B cell (primary cell): Measurements from ENCODE around the gene ATP8A1. TPM values are rescaled to one million over a fixed set of nuclear protein-coding genes. Genes with fewer than 3 reads are reported as not detected.

Source experiments
- ATAC-seq: fragments of 200-7000 bp; cut with Tn5 transposase; one replicate; pipeline ENCODE4 v1.10.0; 2021; ENCODE audit warnings: low read depth, mild to moderate bottlenecking, moderate number of reproducible peaks, moderate library complexity
- CTCF ChIA-PET: fragments of 350-600 bp; sonication (Branson Sonifier 250); formaldehyde crosslinking; loops from one replicate; lab custom pipeline; 2021; ENCODE audit warnings: antibody characterized with exemption, inconsistent platforms; lab: Charles Lee
- POLR2A ChIA-PET: fragments of 350-600 bp; sonication (Branson Sonifier 250); formaldehyde crosslinking; loops from one replicate; lab custom pipeline; 2021; ENCODE audit warnings: antibody characterized with exemption; lab: Charles Lee
- DNase-seq: peaks from one replicate; pipeline ENCODE4 v3.0.0; 2013
- H2AFZ ChIP-seq: 2 replicates; pipeline ENCODE4 v1.6.1; 2012; ENCODE audit warnings: mild to moderate bottlenecking, low read depth, low read length; ENCODE audit not compliant: insufficient read depth, poor library complexity, severe bottlenecking
- H3K27ac ChIP-seq, 2 donors: 1 replicate in 1 of 2; 2 replicates in 1 of 2; pipeline ENCODE4 v1.5.1; 2012 to 2013; ENCODE audit warnings: low read length in 2 of 2, mild to moderate bottlenecking in 2 of 2, moderate library complexity in 1 of 2
- H3K27me3 ChIP-seq, 4 experiments: fragments of 200-600 bp in 1 of 4; sonication (generic) in 1 of 4; replicated peaks in 1 of 4; 1 replicate in 2 of 4; 2 replicates in 2 of 4; pipeline versions ENCODE4 v1.6.1 to v1.7.0; 2013 to 2016; ENCODE audit warnings: low read length in 3 of 4, mild to moderate bottlenecking in 2 of 4, mixed read lengths in 1 of 4, moderate library complexity in 1 of 4; ENCODE audit not compliant: insufficient read depth in 4 of 4, control insufficient read depth in 3 of 4; ENCODE audit errors: control extremely low read depth in 1 of 4
- H3K36me3 ChIP-seq, 2 experiments: replicated peaks in 1 of 2; 1 replicate in 1 of 2; 2 replicates in 1 of 2; pipeline versions ENCODE4 v1.6.1 to v1.7.1; 2013; ENCODE audit warnings: low read length in 1 of 2; ENCODE audit not compliant: insufficient read depth in 2 of 2, control insufficient read depth in 1 of 2; ENCODE audit errors: control extremely low read depth in 1 of 2, extremely low read depth in 1 of 2
- H3K4me1 ChIP-seq, 2 donors: fragments of 200-600 bp in 1 of 2; sonication (generic) in 1 of 2; 1 replicate in 1 of 2; 2 replicates in 1 of 2; pipeline versions ENCODE4 v1.5.1 to v1.6.1; 2013 to 2017; ENCODE audit warnings: low read length in 2 of 2; ENCODE audit not compliant: control insufficient read depth in 2 of 2, insufficient read depth in 2 of 2
- H3K4me2 ChIP-seq: replicated peaks from 2 replicates; pipeline ENCODE3; 2012; ENCODE audit warnings: mild to moderate bottlenecking, low read depth, low read length; ENCODE audit not compliant: poor library complexity, severe bottlenecking
- H3K4me3 ChIP-seq, 5 experiments: fragments of 200-600 bp in 1 of 5; sonication (generic) in 1 of 5; 1 replicate in 3 of 5; 2 replicates in 2 of 5; pipeline versions ENCODE4 v1.5.1 to v1.7.0; 2011 to 2016; ENCODE audit warnings: low read length in 4 of 5, mild to moderate bottlenecking in 4 of 5, low read depth in 2 of 5, control low read depth in 1 of 5, moderate library complexity in 1 of 5; ENCODE audit not compliant: insufficient read depth in 1 of 5; ENCODE audit errors: control extremely low read depth in 1 of 5, extremely low read depth in 1 of 5
- H3K79me2 ChIP-seq: fragments of 200-600 bp; sonication (generic); one replicate; pipeline ENCODE4 v1.6.0; 2016; ENCODE audit warnings: low read length; ENCODE audit not compliant: control insufficient read depth, insufficient read depth
- H3K9ac ChIP-seq: fragments of 200-600 bp; sonication (generic); 2 replicates; pipeline ENCODE4 v1.6.1; 2017; ENCODE audit warnings: mild to moderate bottlenecking, low read length, moderate library complexity
- H3K9me3 ChIP-seq, 3 donors: one replicate each; pipeline versions ENCODE4 v1.6.1 to v1.7.1; 2013; ENCODE audit warnings: low read length in 2 of 3; ENCODE audit not compliant: control insufficient read depth in 2 of 3, insufficient read depth in 1 of 3; ENCODE audit errors: control extremely low read depth in 1 of 3
- H4K20me1 ChIP-seq: 2 replicates; pipeline ENCODE4 v1.6.0; 2012; ENCODE audit warnings: mild to moderate bottlenecking, low read length; ENCODE audit not compliant: insufficient read depth, control insufficient read depth, poor library complexity, severe bottlenecking
- H3K27ac Mint-ChIP-seq: one replicate; pipeline ENCODE4 v1.8.0; 2021; ENCODE audit warnings: mixed read lengths
- H3K27me3 Mint-ChIP-seq: one replicate; pipeline ENCODE4 v1.8.0; 2021; ENCODE audit warnings: mixed read lengths
- H3K4me1 Mint-ChIP-seq: one replicate; pipeline ENCODE4 v1.8.0; 2021; ENCODE audit warnings: mixed read lengths
- H3K4me3 Mint-ChIP-seq: one replicate; pipeline ENCODE4 v1.8.0; 2021; ENCODE audit warnings: mixed read lengths
- H3K9me3 Mint-ChIP-seq: one replicate; pipeline ENCODE4 v1.8.0; 2022; ENCODE audit warnings: mixed read lengths; ENCODE audit not compliant: insufficient read depth
- CTCF ChIP-seq: fragments of 200-600 bp; IDR thresholded peaks from one replicate; pipeline ENCODE4 v1.8.0; 2022; ENCODE audit warnings: antibody characterized with exemption, mild to moderate bottlenecking
- EZH2 ChIP-seq: IDR thresholded peaks from 2 replicates; pipeline ENCODE4 v1.6.1; 2012; ENCODE audit warnings: borderline replicate concordance, low read depth, mild to moderate bottlenecking, moderate library complexity, low read length; ENCODE audit not compliant: insufficient read depth, poor library complexity, severe bottlenecking
- WGBS: methylation state at CpG from one replicate; pipeline ENCODE4 v1.1.5; 2013; ENCODE audit warnings: missing lambda C conversion rate; ENCODE audit not compliant: insufficient coverage; 5-methylcytosine and 5-hydroxymethylcytosine counted together
- intact Hi-C: fragments of 100-400 bp; cut with micrococcal nuclease; formaldehyde crosslinking; loops from one replicate; pipeline ENCODE4 v1.10.0; 2022
- polyA plus RNA-seq: library from polyadenylated mRNA; depleted of rRNA; stranded (reverse); fragments of >200 nt; gene quantifications from 2 replicates; pipeline ENCODE4 v1.2.3, GENCODE V29; 2012
- total RNA-seq, 2 donors: library from RNA; stranded (reverse); fragments of 120-200 nt in 1 of 2; gene quantifications; 1 replicate in 1 of 2; 2 replicates in 1 of 2; pipeline versions ENCODE4 v1.2.3 to v1.2.4, GENCODE V29; 2013 to 2022

ATP8A1 gene
- total and polyA plus RNA-seq, 2 donors (not counting 1 experiment from before 2014, with no cell fraction given), result 28.7 to 51.8 TPM

DNA sequence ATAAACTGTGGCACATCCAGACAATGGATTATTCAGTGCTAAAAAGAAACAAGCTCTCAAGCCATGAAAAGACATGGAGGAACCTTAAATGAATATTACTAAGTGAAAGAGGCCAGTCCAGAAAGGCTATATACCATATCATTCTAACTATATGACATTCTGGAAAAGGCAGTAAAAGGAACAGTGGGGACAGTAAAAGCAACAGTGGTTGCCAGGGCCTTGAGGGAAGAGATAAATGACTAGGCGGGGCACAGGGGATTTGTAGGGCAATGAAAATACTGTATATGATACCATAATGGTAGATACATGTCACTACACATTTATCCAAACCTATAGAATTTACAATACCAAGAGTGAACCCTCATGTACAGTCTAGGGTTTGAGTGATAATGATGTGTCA is 115.3 kb downstream of the ATP8A1 start:
- intact Hi-C loops, result no loop called here
- H2AFZ ChIP-seq, result no peak overlapping the region
- no peak for TF ChIP-seq CTCF
- TF ChIP-seq EZH2, result no peak
- H3K4me1 Mint-ChIP-seq, result peaks cover 2% of the 10 kb centered on the region
- ATAC-seq, result no peak
- no peak for DNase-seq
- ChIA-PET POLR2A (no interaction called here), CTCF (no interaction called here)
- H3K79me2 ChIP-seq, result no peaks in the 10 kb centered on the region
- no peaks in the 10 kb centered on the region for H3K27me3 ChIP-seq
- H3K4me3 Mint-ChIP-seq, result no peak overlapping the region
- no peak overlapping the region for H3K9ac ChIP-seq
- no peak overlapping the region for H3K27ac ChIP-seq
- H3K27me3 Mint-ChIP-seq, result no peaks in the 10 kb centered on the region
- peaks cover 13 to 16% of the 10 kb centered on the region in 2 experiments for H3K36me3 ChIP-seq
- peaks cover 0 to 3% (median 0%) of the 10 kb centered on the region in 3 donors for H3K9me3 ChIP-seq
- no peak overlapping the region for H3K27ac Mint-ChIP-seq
- H3K4me2 ChIP-seq, result no peak overlapping the region
- no peaks in the 10 kb centered on the region for H3K4me1 ChIP-seq
- H3K4me3 ChIP-seq, result no peak overlapping the region
- no peaks in the 10 kb centered on the region for H4K20me1 ChIP-seq
- no CpG with 5 or more reads among the region's 1 CpG for WGBS
- H3K9me3 Mint-ChIP-seq, result no peaks in the 10 kb centered on the region

DNA sequence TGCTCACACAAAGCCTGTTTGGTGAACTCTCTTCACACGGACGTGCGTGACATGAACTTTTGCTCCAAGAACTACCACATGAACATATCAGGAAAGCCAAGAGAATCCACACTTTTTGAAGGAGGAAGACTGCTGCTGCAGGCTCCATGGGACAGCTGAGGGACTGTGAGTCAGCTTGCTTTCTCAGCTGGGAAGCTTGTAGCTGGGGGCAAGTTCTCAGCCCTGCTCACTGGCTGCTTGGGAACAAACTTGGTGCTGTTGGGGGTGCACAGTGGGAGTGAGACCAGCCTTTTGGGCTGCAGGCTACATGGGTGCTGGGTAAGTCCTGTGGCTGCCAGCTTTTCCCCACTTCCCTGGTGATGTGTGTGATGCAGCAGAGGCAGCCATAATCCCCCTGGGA is 123.9 kb downstream of the ATP8A1 start:
- H3K9ac ChIP-seq, result no peak overlapping the region
- H3K4me1 ChIP-seq, result no peaks in the 10 kb centered on the region
- H3K4me3 ChIP-seq, result no peak overlapping the region
- Mint-ChIP-seq H3K27ac (no peak overlapping the region), H3K4me1 (no peaks in the 10 kb centered on the region), H3K4me3 (no peak overlapping the region), H3K9me3 (no peaks in the 10 kb centered on the region), H3K27me3 (no peaks in the 10 kb centered on the region)
- DNase-seq (no peak), ATAC-seq (no peak)
- TF ChIP-seq CTCF (no peak), EZH2 (no peak)
- peaks cover 0 to 25% of the 10 kb centered on the region in 2 experiments for H3K36me3 ChIP-seq
- H4K20me1 ChIP-seq, result no peaks in the 10 kb centered on the region
- H3K9me3 ChIP-seq, result no peaks in the 10 kb centered on the region
- H3K79me2 ChIP-seq, result peaks cover 2% of the 10 kb centered on the region
- no peaks in the 10 kb centered on the region for H3K27me3 ChIP-seq
- POLR2A ChIA-PET, result no interaction called here
- H3K27ac ChIP-seq, result no peak overlapping the region
- WGBS, result 100% methylated on average over 3 of the region's 3 CpGs
- H3K4me2 ChIP-seq, result no peak overlapping the region
- CTCF ChIA-PET, result no interaction called here
- intact Hi-C loops, result no loop called here
- no peak overlapping the region for H2AFZ ChIP-seq
